IMR-90 (cell line): ENCODE results near the gene MAN2A2. TPM values are rescaled to one million over a fixed set of nuclear protein-coding genes. Genes with fewer than 3 reads are reported as not detected.

Experiments
- ATAC-seq: fragments of 200-7000 bp; cut with Tn5 transposase; 2 replicates; pipeline ENCODE4 v1.9.1; 2020; ENCODE audit warnings: low read depth, mild to moderate bottlenecking, moderate library complexity
- BruUV-seq: library from RNA; stranded (reverse); fragments of 400-500 nt; replicated peaks from 2 replicates; lab custom pipeline; 2021; lab: Mats Ljungman, UMichigan
- CTCF ChIA-PET: fragments of 300-600 bp; formaldehyde crosslinking; extraction: SDS; loops from one replicate; lab custom pipeline; 2021; ENCODE audit warnings: antibody characterized with exemption; lab: Yijun Ruan, JAX
- POLR2A ChIA-PET: fragments of 300-600 bp; sonication (Branson Sonifier 250); formaldehyde crosslinking; loops from one replicate; lab custom pipeline; 2022; ENCODE audit warnings: antibody characterized with exemption; ENCODE audit not compliant: unreplicated experiment; lab: Charles Lee
- DNase-seq: peaks from one replicate; pipeline ENCODE4 v3.0.0; 2013
- H2AFZ ChIP-seq: replicated peaks from 2 replicates; pipeline ENCODE3; 2013; ENCODE audit warnings: low read length, mild to moderate bottlenecking; ENCODE audit not compliant: poor library complexity
- H2AK5ac ChIP-seq: 2 replicates; pipeline ENCODE4 v1.6.1; 2013; ENCODE audit warnings: low read depth, low read length, inconsistent platforms
- H2AK9ac ChIP-seq: replicated peaks from 2 replicates; pipeline ENCODE3; 2013; ENCODE audit warnings: mild to moderate bottlenecking, low read depth, low read length, moderate library complexity; ENCODE audit not compliant: poor library complexity
- H2BK120ac ChIP-seq: 2 replicates; pipeline ENCODE4 v1.6.1; 2013; ENCODE audit warnings: low read depth, low read length, inconsistent platforms
- H2BK15ac ChIP-seq: 3 replicates; pipeline ENCODE4 v1.6.1; 2013; ENCODE audit warnings: low read depth, low read length, inconsistent platforms
- H2BK20ac ChIP-seq: 2 replicates; pipeline ENCODE4 v1.6.1; 2013; ENCODE audit warnings: low read depth, mild to moderate bottlenecking, inconsistent platforms, low read length, moderate library complexity
- H2BK5ac ChIP-seq: 2 replicates; pipeline ENCODE4 v1.6.1; 2013; ENCODE audit warnings: mild to moderate bottlenecking, low read depth, low read length, inconsistent platforms; ENCODE audit not compliant: poor library complexity, severe bottlenecking
- H3K14ac ChIP-seq: replicated peaks from 2 replicates; pipeline ENCODE4 v1.6.1; 2013; ENCODE audit warnings: low read depth, low read length, inconsistent platforms
- H3K18ac ChIP-seq: 2 replicates; pipeline ENCODE4 v1.6.1; 2013; ENCODE audit warnings: low read depth, low read length, control low read depth
- H3K23ac ChIP-seq: 2 replicates; pipeline ENCODE4 v1.6.1; 2013; ENCODE audit warnings: low read depth, low read length, inconsistent platforms
- H3K27ac ChIP-seq: 2 replicates; pipeline ENCODE4 v1.5.1; 2013; ENCODE audit warnings: mild to moderate bottlenecking, control low read depth, low read length; ENCODE audit not compliant: insufficient read depth
- H3K27me3 ChIP-seq: 2 replicates; pipeline ENCODE4 v1.6.1; 2013; ENCODE audit warnings: low read length; ENCODE audit not compliant: control insufficient read depth, insufficient read depth
- H3K36me3 ChIP-seq: 2 replicates; pipeline ENCODE4 v1.6.1; 2013; ENCODE audit warnings: low read length, mixed read lengths; ENCODE audit not compliant: control insufficient read depth, insufficient read depth
- H3K4ac ChIP-seq: 2 replicates; pipeline ENCODE4 v1.6.1; 2013; ENCODE audit warnings: low read depth, low read length, inconsistent platforms
- H3K4me1 ChIP-seq: 2 replicates; pipeline ENCODE4 v1.6.1; 2013; ENCODE audit warnings: low read length, mixed read lengths; ENCODE audit not compliant: control insufficient read depth, insufficient read depth
- H3K4me2 ChIP-seq: 2 replicates; pipeline ENCODE4 v1.6.1; 2013; ENCODE audit warnings: low read depth, mild to moderate bottlenecking, control low read depth, low read length, moderate library complexity
- H3K4me3 ChIP-seq: 2 replicates; pipeline ENCODE4 v1.5.1; 2013; ENCODE audit warnings: low read depth, mild to moderate bottlenecking, control low read depth, low read length, moderate library complexity; ENCODE audit not compliant: insufficient read depth
- H3K56ac ChIP-seq: 2 replicates; pipeline ENCODE4 v1.6.1; 2013; ENCODE audit warnings: low read length, inconsistent platforms; ENCODE audit not compliant: insufficient read depth; ENCODE audit errors: extremely low read depth
- H3K79me1 ChIP-seq, 2 experiments: 2 replicates each; pipeline ENCODE4 v1.6.1; 2013; ENCODE audit warnings: low read length in 2 of 2, inconsistent platforms in 1 of 2, low read depth in 1 of 2
- H3K9ac ChIP-seq: 2 replicates; pipeline ENCODE4 v1.6.1; 2013; ENCODE audit warnings: low read depth, low read length, control low read depth
- H3K9me1 ChIP-seq: 2 replicates; pipeline ENCODE4 v1.6.1; 2013; ENCODE audit warnings: low read length, inconsistent platforms; ENCODE audit not compliant: insufficient read depth
- H3K9me3 ChIP-seq: 2 replicates; pipeline ENCODE4 v1.6.1; 2013; ENCODE audit warnings: low read length; ENCODE audit not compliant: control insufficient read depth, insufficient read depth
- H4K20me1 ChIP-seq: 2 replicates; pipeline ENCODE4 v1.6.1; 2013; ENCODE audit warnings: low read length, inconsistent platforms; ENCODE audit not compliant: insufficient read depth
- H4K5ac ChIP-seq: 2 replicates; pipeline ENCODE4 v1.6.1; 2013; ENCODE audit warnings: mild to moderate bottlenecking, low read depth, low read length, control low read depth
- H4K8ac ChIP-seq, 2 experiments: 2 replicates each; pipeline ENCODE4 v1.6.1; 2013; ENCODE audit warnings: low read depth in 2 of 2, low read length in 2 of 2, control low read depth in 1 of 2, inconsistent platforms in 1 of 2
- H4K91ac ChIP-seq: 2 replicates; pipeline ENCODE4 v1.6.1; 2013; ENCODE audit warnings: low read depth, low read length, inconsistent platforms; ENCODE audit not compliant: insufficient read depth
- MAFK ChIP-seq: IDR thresholded peaks from 2 replicates; pipeline ENCODE4 v1.6.1; 2012; ENCODE audit warnings: low read depth, low read length, improper control_type of control experiment
- MXI1 ChIP-seq: IDR thresholded peaks from 2 replicates; pipeline ENCODE4 v1.6.1; 2012; ENCODE audit warnings: low read depth, mild to moderate bottlenecking, low read length, moderate library complexity, borderline replicate concordance
- NFE2L2 ChIP-seq: fragments of 150-350 bp; IDR thresholded peaks from 2 replicates; pipeline ENCODE4 v1.6.1; 2016; ENCODE audit warnings: low read depth, mild to moderate bottlenecking, low read length
- RFX5 ChIP-seq: IDR thresholded peaks from 2 replicates; pipeline ENCODE4 v1.8.0; 2012; ENCODE audit warnings: low read depth, mild to moderate bottlenecking, low read length, moderate library complexity
- SMC3 ChIP-seq: fragments of 150-350 bp; IDR thresholded peaks from 2 replicates; pipeline ENCODE4 v1.6.1; 2016; ENCODE audit warnings: low read depth, mild to moderate bottlenecking, antibody characterized with exemption, low read length, moderate library complexity
- dilution Hi-C: fragments of 300-500 bp; cut with HindIII; formaldehyde crosslinking; loops from one replicate; pipeline ENCODE4 v1.14.3; 2018; ENCODE audit warnings: low sequenced_read_pairs; ENCODE audit not compliant: unreplicated experiment
- in situ Hi-C: fragments of 300-500 bp; cut with MboI; formaldehyde crosslinking; loops from 3 replicates; pipeline ENCODE4 v1.14.3; 2019; ENCODE audit warnings: low sequenced_read_pairs, inconsistent platforms, mixed read lengths
- intact Hi-C: fragments of 100-400 bp; cut with micrococcal nuclease; formaldehyde crosslinking; loops from 2 replicates; pipeline ENCODE4 v1.10.0; 2022
- polyA plus RNA-seq, 3 experiments: library from polyadenylated mRNA; depleted of rRNA; stranded (reverse); fragments of >200 nt; gene quantifications; 2 replicates each; pipeline ENCODE4 v1.2.3, GENCODE V29; 2012; ENCODE audit warnings: low replicate concordance in 1 of 3
- total RNA-seq: library from RNA; depleted of rRNA; stranded (reverse); fragments of >200 nt; gene quantifications from 2 replicates; pipeline ENCODE4 v1.2.3, GENCODE V29; 2012

Gene MAN2A2
- total and polyA plus RNA-seq, 2 of the 4 experiments (the other 2 are of a cell fraction): 3.4 to 52.5 TPM

DNA sequence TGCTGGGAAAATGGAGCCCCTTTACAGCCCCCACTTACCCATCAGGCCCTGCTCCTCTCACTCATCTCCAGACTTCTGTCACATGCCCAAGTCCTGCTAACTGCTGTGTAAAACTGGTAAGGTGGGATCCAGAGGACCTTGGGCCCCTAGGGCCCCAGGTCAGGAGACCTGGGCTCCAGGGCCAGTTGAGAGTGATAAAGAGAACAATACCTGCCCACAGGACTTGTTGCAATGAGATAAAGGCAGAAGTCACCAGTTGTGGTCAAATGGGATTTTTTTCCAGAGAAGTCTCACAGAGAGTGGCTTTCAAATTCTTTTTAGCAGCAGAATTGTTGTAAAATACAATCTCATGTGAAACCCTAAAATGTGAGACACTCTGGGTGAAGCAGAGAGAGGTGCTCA, 34.0 kb upstream of the MAN2A2 start:
- peaks cover 14% of the 10 kb centered on the region for H3K9me1 ChIP-seq
- H3K36me3 ChIP-seq: no peaks in the 10 kb centered on the region
- H2AFZ ChIP-seq: peak overlapping the region; percentile 69
- peak overlapping the region; percentile 82 for H2BK120ac ChIP-seq
- no peak overlapping the region for H3K56ac ChIP-seq
- H3K9ac ChIP-seq: no peak overlapping the region
- peak overlapping the region; percentile 75 for H2BK20ac ChIP-seq
- H3K27ac ChIP-seq: peak overlapping the region; percentile 21; the same call in 1 of the 2 replicates
- peak overlapping the region; percentile 89 for H2AK9ac ChIP-seq
- H2BK15ac ChIP-seq: peak overlapping the region; percentile 46; the same call in 1 of the 3 replicates
- POLR2A ChIA-PET: interaction anchor here (0.5 kb wide), 1 partner anchor 30 kb away, joined by 3 read pairs; no protein-coding TSS in a partner anchor
- H3K14ac ChIP-seq: peak overlapping the region; percentile 73
- peak overlapping the region; percentile 81 for H4K91ac ChIP-seq
- peaks cover 16% of the 10 kb centered on the region for H4K20me1 ChIP-seq
- H3K4me1 ChIP-seq: peaks cover 31% of the 10 kb centered on the region
- in situ Hi-C loops: no loop called here
- CTCF ChIA-PET: interaction anchor here (0.7 kb wide), 1 partner anchor 160 kb away, joined by 3 read pairs; no protein-coding TSS in a partner anchor
- no peak for TF ChIP-seq NFE2L2
- no peak for TF ChIP-seq MXI1
- TF ChIP-seq MAFK: no peak
- TF ChIP-seq SMC3: no peak
- no peak for TF ChIP-seq RFX5
- H3K4me2 ChIP-seq: no peak overlapping the region
- peak overlapping the region; percentile 73 for H2AK5ac ChIP-seq
- ATAC-seq (no peak), DNase-seq (no peak)
- H3K18ac ChIP-seq: no peak overlapping the region; the same call in 1 of the 2 replicates
- peaks cover 14 to 38% of the 10 kb centered on the region in 2 experiments; a peak in 3 of 4 replicates for H3K79me1 ChIP-seq
- peak overlapping the region; percentile 80 to 98 for H4K8ac ChIP-seq
- no peak overlapping the region for H3K4me3 ChIP-seq
- H3K27me3 ChIP-seq: no peaks in the 10 kb centered on the region; the same call in 1 of the 2 replicates
- BruUV-seq: no TSS peak
- H3K23ac ChIP-seq: no peak overlapping the region
- peak overlapping the region; percentile 74 for H3K4ac ChIP-seq
- dilution Hi-C loops: no loop called here
- H2BK5ac ChIP-seq: peak overlapping the region; percentile 52
- intact Hi-C loops: no loop called here
- peak overlapping the region; percentile 2; the same call in 1 of the 2 replicates for H4K5ac ChIP-seq
- no peaks in the 10 kb centered on the region for H3K9me3 ChIP-seq
